Upper lobe of left lung (tissue), 4 donors: ENCODE results near the gene PCSK2.

ENCODE experiments used
- CTCF ChIP-seq, 6 experiments: fragments of 450-650 bp in 4 of 6; fragments of 200-600 bp in 2 of 6; sonication (generic) in 2 of 6; IDR thresholded peaks; one replicate each; pipeline ENCODE4 v1.5.1; 2016 to 2019; ENCODE audit warnings: antibody characterized with exemption in 6 of 6
- POLR2A ChIP-seq, 4 donors: fragments of 450-650 bp; IDR thresholded peaks; one replicate each; pipeline ENCODE4 v1.5.1; 2016 to 2017; ENCODE audit warnings: antibody characterized with exemption in 4 of 4, mild to moderate bottlenecking in 2 of 4
- POLR2AphosphoS5 ChIP-seq, 2 donors: sonication (generic); formaldehyde crosslinking; IDR thresholded peaks; one replicate each; pipeline ENCODE4 v1.5.1; 2017; ENCODE audit warnings: antibody characterized with exemption in 2 of 2

- no peak for TF ChIP-seq CTCF (IDR thresholded peaks at IDR 0.05)
- no peak for TF ChIP-seq POLR2A (IDR thresholded peaks at IDR 0.05)
- TF ChIP-seq POLR2AphosphoS5 (IDR thresholded peaks at IDR 0.05) = no peak
Observed at GRCh38 chr20:17448071-17448470, 221.2 kb downstream of the PCSK2 start.
